Measurements from ENCODE around the gene FAM193A. TPM values are rescaled to one million over a fixed set of nuclear protein-coding genes. Genes with fewer than 3 reads are reported as not detected.
A peak's percentile ranks its signal among the peaks of the same experiment; 100 is the strongest.

The FAM193A gene
- total RNA-seq, 4 donors from 2014 or later, result 16.7 to 18.9 (median 18.0) TPM

DNA sequence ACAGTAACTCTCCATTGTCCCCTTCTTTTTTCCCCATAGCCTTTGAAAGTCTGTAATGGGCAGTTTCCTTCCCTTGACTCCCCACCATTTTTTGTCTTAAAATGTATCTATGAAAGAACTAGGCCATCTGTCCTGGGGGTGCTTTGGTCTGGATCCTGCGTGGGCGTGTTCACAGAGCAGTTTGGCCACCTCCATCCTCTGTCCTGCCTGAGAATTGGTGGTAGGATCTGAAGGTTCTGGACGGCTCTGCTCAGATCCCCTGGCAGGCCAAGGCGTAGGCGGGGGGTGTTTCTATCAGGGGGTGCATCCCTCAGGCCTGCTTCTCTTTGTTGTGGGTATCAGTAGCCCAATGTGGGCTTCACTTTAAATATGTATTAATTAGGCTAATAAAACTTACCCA is 107.1 kb downstream of the FAM193A start:
- Histone ChIP-seq H3K36me3 (peaks cover 0 to 56% of the 10 kb centered on the region in 2 donors), H3K4me3 (no peak overlapping the region), H3K27ac (no peak overlapping the region), H3K27me3 (no peaks in the 10 kb centered on the region), H3K9me3 (no peaks in the 10 kb centered on the region), H3K4me1 (peaks cover 2 to 12% of the 10 kb centered on the region in 2 donors)
- ATAC-seq (no peak), DNase-seq (no peak)
- intact Hi-C loops (cut with DNase I; ENCODE audit: low total_unique reads), result no loop called here
- in situ Hi-C loops (cut with MboI; ENCODE audit: low sequenced_read_pairs in 4 of 4), result no loop called here
- TF ChIP-seq POLR2A (IDR thresholded peaks at IDR 0.05), result no peak
- TF ChIP-seq, protein P1, sequence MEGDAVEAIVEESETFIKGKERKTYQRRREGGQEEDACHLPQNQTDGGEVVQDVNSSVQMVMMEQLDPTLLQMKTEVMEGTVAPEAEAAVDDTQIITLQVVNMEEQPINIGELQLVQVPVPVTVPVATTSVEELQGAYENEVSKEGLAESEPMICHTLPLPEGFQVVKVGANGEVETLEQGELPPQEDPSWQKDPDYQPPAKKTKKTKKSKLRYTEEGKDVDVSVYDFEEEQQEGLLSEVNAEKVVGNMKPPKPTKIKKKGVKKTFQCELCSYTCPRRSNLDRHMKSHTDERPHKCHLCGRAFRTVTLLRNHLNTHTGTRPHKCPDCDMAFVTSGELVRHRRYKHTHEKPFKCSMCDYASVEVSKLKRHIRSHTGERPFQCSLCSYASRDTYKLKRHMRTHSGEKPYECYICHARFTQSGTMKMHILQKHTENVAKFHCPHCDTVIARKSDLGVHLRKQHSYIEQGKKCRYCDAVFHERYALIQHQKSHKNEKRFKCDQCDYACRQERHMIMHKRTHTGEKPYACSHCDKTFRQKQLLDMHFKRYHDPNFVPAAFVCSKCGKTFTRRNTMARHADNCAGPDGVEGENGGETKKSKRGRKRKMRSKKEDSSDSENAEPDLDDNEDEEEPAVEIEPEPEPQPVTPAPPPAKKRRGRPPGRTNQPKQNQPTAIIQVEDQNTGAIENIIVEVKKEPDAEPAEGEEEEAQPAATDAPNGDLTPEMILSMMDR (IDR thresholded peaks at IDR 0.05 in 4 of 5, conservative IDR thresholded peaks at IDR 0.05 in 1 of 5), result no peak

DNA sequence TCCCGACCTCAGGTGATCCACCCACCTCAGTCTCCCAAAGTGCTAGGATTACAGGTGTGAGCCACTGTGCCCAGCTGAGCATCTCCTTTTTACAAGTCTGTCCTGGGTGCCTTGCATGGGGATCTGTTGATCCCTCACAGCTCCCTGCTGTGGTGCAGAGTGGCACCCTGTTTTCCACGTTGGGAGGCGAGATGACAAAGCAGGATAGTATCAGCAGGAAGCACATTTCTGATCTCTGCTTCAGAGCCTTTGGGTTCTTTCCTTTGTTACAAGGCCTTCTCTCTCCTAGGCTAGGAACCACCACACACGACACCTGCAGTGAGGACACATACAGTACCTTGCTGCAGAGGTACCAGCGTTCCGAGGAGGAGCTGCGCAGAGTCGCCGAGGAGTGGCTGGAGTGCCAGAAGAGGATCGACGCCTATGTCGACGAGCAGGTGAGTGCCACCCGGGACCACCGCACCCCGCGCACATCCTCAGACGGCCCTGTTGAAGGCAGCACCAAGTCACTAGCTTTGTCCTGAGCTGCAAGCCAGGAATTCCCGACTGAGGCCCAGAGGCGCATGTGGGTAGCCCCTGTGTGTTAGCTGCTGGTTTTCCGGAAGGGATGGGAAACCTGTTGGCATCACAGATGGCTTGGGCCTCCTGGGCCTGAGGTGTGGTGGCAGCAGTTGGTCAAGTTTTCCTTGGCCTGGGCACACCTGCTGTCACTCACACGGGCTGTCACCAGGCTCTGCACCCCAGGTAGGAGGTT is 110.1 kb downstream of the FAM193A start:
- no peaks in the 10 kb centered on the region for H3K9me3 ChIP-seq
- no peaks in the 10 kb centered on the region for H3K27me3 ChIP-seq
- no peak overlapping the region for H3K4me3 ChIP-seq
- DNase-seq, result no peak
- peaks cover 0 to 36% of the 10 kb centered on the region in 2 donors for H3K36me3 ChIP-seq
- intact Hi-C loops (cut with DNase I; ENCODE audit: low total_unique reads) (no loop called here), in situ Hi-C loops (cut with MboI; ENCODE audit: low sequenced_read_pairs in 4 of 4) (no loop called here)
- peaks cover 0 to 10% of the 10 kb centered on the region in 2 donors for H3K4me1 ChIP-seq
- no peak for ATAC-seq
- H3K27ac ChIP-seq, result no peak overlapping the region
- TF ChIP-seq POLR2A (IDR thresholded peaks at IDR 0.05), result no peak
- TF ChIP-seq, protein P1 (IDR thresholded peaks at IDR 0.05 in 4 of 5, conservative IDR thresholded peaks at IDR 0.05 in 1 of 5), result no peak

DNA sequence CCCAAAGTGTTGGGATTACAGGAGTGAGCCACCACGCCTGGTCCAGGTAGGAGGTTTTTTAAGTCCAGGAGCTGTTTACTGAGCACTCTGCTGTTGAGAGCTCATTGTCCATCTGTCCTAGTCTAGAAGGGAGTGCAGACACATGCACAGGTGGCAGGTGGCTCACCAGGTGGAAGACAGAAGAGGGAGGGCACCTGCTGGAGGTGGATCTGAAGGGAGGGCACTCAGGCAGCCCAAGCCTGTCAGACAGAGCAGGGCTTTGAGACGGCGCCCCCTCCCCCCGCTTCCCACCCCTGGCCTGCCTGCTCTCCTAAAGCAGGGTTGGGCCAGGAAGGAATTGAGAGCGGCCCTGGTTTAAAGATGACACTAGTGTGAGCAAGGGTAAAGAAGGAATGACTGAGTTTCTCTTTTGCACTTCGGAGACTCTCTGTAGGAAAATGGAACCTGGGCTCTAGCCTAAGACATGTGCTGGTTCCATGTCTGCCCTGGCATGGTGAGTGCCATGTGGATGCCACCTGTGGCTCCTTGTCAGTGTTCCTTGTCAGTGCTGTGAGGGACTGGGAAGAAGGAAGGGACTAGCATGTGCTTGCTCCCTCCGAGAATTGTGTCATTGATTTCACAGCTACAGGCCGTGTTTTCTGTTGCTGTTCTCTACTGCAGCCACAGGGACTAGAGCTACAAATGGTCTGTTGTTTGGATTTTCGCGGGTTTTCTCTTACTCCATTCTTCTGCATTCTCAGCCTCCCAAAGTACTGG is 111.1 kb downstream of the FAM193A start:
- Histone ChIP-seq H3K4me1 (peaks cover 0 to 10% of the 10 kb centered on the region in 2 donors), H3K4me3 (no peak overlapping the region), H3K9me3 (no peaks in the 10 kb centered on the region), H3K27me3 (no peaks in the 10 kb centered on the region), H3K36me3 (peaks cover 0 to 34% of the 10 kb centered on the region in 2 donors), H3K27ac (peak overlapping the region; percentile 9 to 68 (median 52))
- DNase-seq (peak; percentile 28 to 53), ATAC-seq (peak; percentile 61 to 82)
- intact Hi-C loops (cut with DNase I; ENCODE audit: low total_unique reads) (no loop called here), in situ Hi-C loops (cut with MboI; ENCODE audit: low sequenced_read_pairs in 4 of 4) (no loop called here)
- TF ChIP-seq POLR2A (IDR thresholded peaks at IDR 0.05), result no peak
- TF ChIP-seq, protein P1 (IDR thresholded peaks at IDR 0.05 in 4 of 5, conservative IDR thresholded peaks at IDR 0.05 in 1 of 5), result no peak

DNA sequence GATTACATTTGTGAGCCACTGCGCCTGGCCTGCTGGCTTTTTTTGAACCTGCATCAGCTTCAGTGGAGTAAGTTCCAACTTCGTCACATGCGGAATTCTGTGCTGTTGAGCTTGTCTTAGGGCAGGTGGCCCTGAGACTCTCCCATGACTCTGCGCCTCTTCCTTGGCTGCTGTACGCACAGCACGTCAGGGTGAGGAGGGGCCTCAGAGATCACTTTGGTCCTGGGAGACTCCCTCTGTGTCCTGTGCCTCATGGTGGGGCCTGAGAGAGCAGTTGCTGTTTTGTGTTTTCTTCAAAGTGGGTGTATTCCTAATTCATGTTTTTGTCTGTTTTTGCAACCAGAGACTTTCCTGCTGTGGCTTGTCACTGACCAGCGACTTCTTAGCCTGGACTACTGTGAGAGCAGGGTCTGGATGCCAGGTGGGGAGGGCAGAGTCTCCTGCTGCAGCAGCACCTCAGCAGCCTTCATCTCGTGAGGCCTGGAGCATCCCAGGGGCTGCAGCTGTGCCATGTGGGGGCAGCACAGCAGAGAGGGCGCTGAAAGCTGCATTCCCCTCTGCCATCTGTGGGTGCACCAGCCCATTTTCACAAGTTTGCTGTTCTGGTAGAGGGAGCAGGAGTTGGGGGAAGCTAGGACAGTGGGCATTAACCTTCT is 111.8 kb downstream of the FAM193A start:
- peaks cover 0 to 28% of the 10 kb centered on the region in 2 donors for H3K36me3 ChIP-seq
- DNase-seq (no peak), ATAC-seq (no peak)
- H3K4me3 ChIP-seq, result no peak overlapping the region
- H3K27me3 ChIP-seq, result no peaks in the 10 kb centered on the region
- TF ChIP-seq, protein P1 (IDR thresholded peaks at IDR 0.05 in 4 of 5, conservative IDR thresholded peaks at IDR 0.05 in 1 of 5), result no peak
- TF ChIP-seq POLR2A (IDR thresholded peaks at IDR 0.05), result no peak
- peak overlapping the region; percentile 9 to 68 (median 52) for H3K27ac ChIP-seq
- H3K4me1 ChIP-seq, result peaks cover 0 to 10% of the 10 kb centered on the region in 2 donors
- in situ Hi-C loops (cut with MboI; ENCODE audit: low sequenced_read_pairs in 4 of 4), result no loop called here
- intact Hi-C loops (cut with DNase I; ENCODE audit: low total_unique reads), result no loop called here
- H3K9me3 ChIP-seq, result no peaks in the 10 kb centered on the region

Data from gastrocnemius medialis (tissue), 4 donors.